K562 (cell line): ENCODE measurements around the gene SCYL1. TPM values are rescaled to one million over a fixed set of nuclear protein-coding genes. Genes with fewer than 3 reads are reported as not detected.

Source experiments
- CHD2 ChIP-seq: IDR thresholded peaks from 2 replicates; pipeline ENCODE4 v1.6.1; 2011; ENCODE audit warnings: low read depth, low read length
- FOXJ3 ChIP-seq: sonication (generic); formaldehyde crosslinking; IDR thresholded peaks from 2 replicates; pipeline ENCODE4 v1.4.0; 2020; ENCODE audit warnings: mild to moderate bottlenecking, missing genetic modification reagents
- MCM3 ChIP-seq: fragments of 450-650 bp; IDR thresholded peaks from 2 replicates; pipeline ENCODE4 v1.6.1; 2016
- MCM5 ChIP-seq: fragments of 450-650 bp; IDR thresholded peaks from 2 replicates; pipeline ENCODE4 v1.6.1; 2016; ENCODE audit warnings: low read depth
- NFIC ChIP-seq: fragments of 450-650 bp; IDR thresholded peaks from 2 replicates; pipeline ENCODE4 v1.6.1; 2017; ENCODE audit warnings: mild to moderate bottlenecking, inconsistent platforms
- SIN3B ChIP-seq: fragments of 450-650 bp; IDR thresholded peaks from 2 replicates; pipeline ENCODE4 v1.6.1; 2017; ENCODE audit warnings: low read depth, mild to moderate bottlenecking, moderate library complexity
- SP1 ChIP-seq: sonication (generic); formaldehyde crosslinking; IDR thresholded peaks from 2 replicates; pipeline ENCODE4 v1.8.1; 2022; ENCODE audit warnings: mild to moderate bottlenecking, missing genetic modification reagents
- TOE1 ChIP-seq, 2 experiments: fragments of 450-650 bp in 1 of 2; sonication (generic) in 1 of 2; formaldehyde crosslinking in 1 of 2; IDR thresholded peaks; 2 replicates each; pipeline versions ENCODE4 v1.7.1 to v1.8.0; 2016 to 2022; ENCODE audit warnings: borderline replicate concordance in 2 of 2, mild to moderate bottlenecking in 2 of 2, antibody characterized with exemption in 1 of 2, inconsistent platforms in 1 of 2, low read depth in 1 of 2, missing genetic modification reagents in 1 of 2, moderate library complexity in 1 of 2
- ZBTB17 ChIP-seq: fragments of 450-650 bp; formaldehyde crosslinking; IDR thresholded peaks from 2 replicates; pipeline ENCODE4 v1.4.0; 2020; ENCODE audit warnings: mild to moderate bottlenecking
- ZBTB8A ChIP-seq: fragments of 450-650 bp; IDR thresholded peaks from 2 replicates; pipeline ENCODE4 v1.6.1; 2018; ENCODE audit warnings: mild to moderate bottlenecking, moderate library complexity; ENCODE audit not compliant: partially characterized antibody
- ZNF12 ChIP-seq: sonication (generic); formaldehyde crosslinking; IDR thresholded peaks from 2 replicates; pipeline ENCODE4 v1.4.0; 2020; ENCODE audit warnings: mild to moderate bottlenecking, missing genetic modification reagents
- ZNF232 ChIP-seq: sonication (generic); formaldehyde crosslinking; IDR thresholded peaks from 2 replicates; pipeline ENCODE4 v1.8.0; 2022; ENCODE audit warnings: mild to moderate bottlenecking, missing genetic modification reagents
- ZNF696 ChIP-seq: fragments of 250-450 bp; sonication (Bioruptor Pico); conservative IDR thresholded peaks from 2 replicates; pipeline ENCODE4 v1.4.0; 2020; ENCODE audit warnings: mild to moderate bottlenecking, moderate library complexity
- polyA plus RNA-seq, 8 experiments: library from polyadenylated mRNA; depleted of rRNA in 4 of 8; stranded (reverse) in 5 of 8; unstranded in 3 of 8; fragments of >200 nt; fragmentation: Nextera tagmentation in 2 of 8; fragmentation: Illumina TruSeq in 1 of 8; extraction: Ambion mirVana in 2 of 8; extraction: Trizol in 1 of 8; gene quantifications; 2 replicates each; pipeline versions ENCODE4 v1.2.1 to v1.2.3, GENCODE V29; 2011 to 2014; ENCODE audit warnings: inconsistent platforms in 1 of 8, missing spikeins in 1 of 8
- total RNA-seq, 7 experiments: library from RNA; depleted of rRNA in 6 of 7; stranded (reverse); fragments of >200 nt in 6 of 7; fragmentation: Illumina TruSeq in 2 of 7; extraction: Trizol in 2 of 7; gene quantifications; 2 replicates each; pipeline versions ENCODE4 v1.2.1 to v1.2.3, GENCODE V29; 2011 to 2021; ENCODE audit warnings: low replicate concordance in 1 of 7
- TF ChIP-seq, protein P1 (sequence below), 3 experiments: fragments of 200-800 bp in 1 of 3; fragments of 250-450 bp in 1 of 3; fragments of 450-650 bp in 1 of 3; sonication (Bioruptor Pico) in 1 of 3; sonication (Bioruptor generic) in 1 of 3; formaldehyde crosslinking in 1 of 3; IDR thresholded peaks; 2 replicates each; pipeline versions ENCODE4 v1.6.1 to v1.8.0; 2016 to 2022; ENCODE audit warnings: mild to moderate bottlenecking in 2 of 3, missing genetic modification characterization in 2 of 3, missing compliant biosample characterization in 1 of 3, moderate library complexity in 1 of 3
- TF ChIP-seq, protein P2 (sequence below): fragments of 450-650 bp; IDR thresholded peaks from 2 replicates; pipeline ENCODE4 v1.6.1; 2016; ENCODE audit warnings: low read depth

The SCYL1 gene
- total and polyA plus RNA-seq, 9 of the 15 experiments (the other 6 are each of a cell fraction or from before 2014, with no cell fraction given) = 1.9 to 145 (median 57.6) TPM

DNA sequence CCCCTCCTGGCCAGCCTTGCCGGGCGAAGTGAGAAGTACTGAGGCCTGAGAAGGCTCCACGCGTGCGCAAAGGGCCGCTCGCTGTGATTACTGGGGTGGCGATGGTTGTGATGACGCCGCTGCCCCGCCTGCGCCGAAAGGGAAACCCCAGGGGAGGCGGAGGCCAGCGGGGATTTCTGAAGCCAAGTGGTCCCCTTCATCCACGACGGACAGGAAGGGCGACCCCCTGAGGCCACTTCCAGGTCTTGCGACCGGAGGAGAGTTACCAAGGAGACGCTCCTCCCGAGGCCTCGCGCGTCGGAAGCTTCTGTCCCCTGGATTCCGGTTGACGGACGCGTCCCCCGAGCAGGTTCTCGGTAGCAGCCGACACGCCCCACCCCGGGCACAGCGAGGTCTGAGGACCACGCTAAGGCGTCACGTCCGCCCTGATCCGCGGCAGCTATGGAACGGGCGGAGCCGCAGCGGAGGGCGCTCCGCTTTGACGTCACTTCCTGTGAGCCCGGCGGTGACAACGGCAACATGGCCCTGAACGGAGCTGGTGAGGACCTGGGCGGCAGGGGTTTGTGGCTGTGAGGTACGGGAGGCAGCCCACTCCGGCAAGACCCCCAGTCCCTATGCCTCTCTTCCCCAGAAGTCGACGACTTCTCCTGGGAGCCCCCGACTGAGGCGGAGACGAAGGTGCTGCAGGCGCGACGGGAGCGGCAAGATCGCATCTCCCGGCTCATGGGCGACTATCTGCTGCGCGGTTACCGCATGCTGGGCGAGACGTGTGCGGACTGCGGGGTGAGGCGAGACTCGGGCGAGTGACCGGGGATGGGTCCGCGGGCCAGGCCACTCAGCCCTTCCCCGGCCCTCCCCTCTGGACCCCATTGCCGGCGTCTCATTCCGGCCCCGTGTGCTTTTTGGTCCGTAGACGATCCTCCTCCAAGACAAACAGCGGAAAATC lies 45.4 kb downstream of the SCYL1 start, which contains the start of gene ZNRD2 (continued):
- peak; percentile 76 for TF ChIP-seq ZNF12 (CRISPR knock-in tag)
- peak; percentile 100 for TF ChIP-seq SP1 (CRISPR knock-in tag)
- peak; percentile 19; the same call in 1 of the 2 replicates for TF ChIP-seq NFIC
- TF ChIP-seq ZNF696 (CRISPR knock-in tag) = no peak
- no peak for TF ChIP-seq FOXJ3 (CRISPR knock-in tag)
- peak; percentile 57; the same call in 1 of the 2 replicates for TF ChIP-seq TOE1 (IDR thresholded peaks at IDR 0.05; ENCODE audit: borderline replicate concordance)
- 0 out of 2 replicates have a peak, but pooled peaks have one; percentile 65 for TF ChIP-seq TOE1 (CRISPR knock-in tag; IDR thresholded peaks at IDR 0.05; ENCODE audit: borderline replicate concordance, low read depth)
- TF ChIP-seq ZNF232 (CRISPR knock-in tag) = no peak; the same call in 1 of the 2 replicates
- no peak for TF ChIP-seq MCM5
- TF ChIP-seq, protein P1, sequence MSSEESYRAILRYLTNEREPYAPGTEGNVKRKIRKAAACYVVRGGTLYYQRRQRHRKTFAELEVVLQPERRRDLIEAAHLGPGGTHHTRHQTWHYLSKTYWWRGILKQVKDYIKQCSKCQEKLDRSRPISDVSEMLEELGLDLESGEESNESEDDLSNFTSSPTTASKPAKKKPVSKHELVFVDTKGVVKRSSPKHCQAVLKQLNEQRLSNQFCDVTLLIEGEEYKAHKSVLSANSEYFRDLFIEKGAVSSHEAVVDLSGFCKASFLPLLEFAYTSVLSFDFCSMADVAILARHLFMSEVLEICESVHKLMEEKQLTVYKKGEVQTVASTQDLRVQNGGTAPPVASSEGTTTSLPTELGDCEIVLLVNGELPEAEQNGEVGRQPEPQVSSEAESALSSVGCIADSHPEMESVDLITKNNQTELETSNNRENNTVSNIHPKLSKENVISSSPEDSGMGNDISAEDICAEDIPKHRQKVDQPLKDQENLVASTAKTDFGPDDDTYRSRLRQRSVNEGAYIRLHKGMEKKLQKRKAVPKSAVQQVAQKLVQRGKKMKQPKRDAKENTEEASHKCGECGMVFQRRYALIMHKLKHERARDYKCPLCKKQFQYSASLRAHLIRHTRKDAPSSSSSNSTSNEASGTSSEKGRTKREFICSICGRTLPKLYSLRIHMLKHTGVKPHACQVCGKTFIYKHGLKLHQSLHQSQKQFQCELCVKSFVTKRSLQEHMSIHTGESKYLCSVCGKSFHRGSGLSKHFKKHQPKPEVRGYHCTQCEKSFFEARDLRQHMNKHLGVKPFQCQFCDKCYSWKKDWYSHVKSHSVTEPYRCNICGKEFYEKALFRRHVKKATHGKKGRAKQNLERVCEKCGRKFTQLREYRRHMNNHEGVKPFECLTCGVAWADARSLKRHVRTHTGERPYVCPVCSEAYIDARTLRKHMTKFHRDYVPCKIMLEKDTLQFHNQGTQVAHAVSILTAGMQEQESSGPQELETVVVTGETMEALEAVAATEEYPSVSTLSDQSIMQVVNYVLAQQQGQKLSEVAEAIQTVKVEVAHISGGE (CRISPR knock-in tag; IDR thresholded peaks at IDR 0.05) = peak; percentile 84 to 97 (median 95)
- TF ChIP-seq CHD2 = no peak
- TF ChIP-seq MCM3 = no peak
- TF ChIP-seq ZBTB17 (CRISPR knock-in tag) = peak; percentile 87
- peak; percentile 99 for TF ChIP-seq SIN3B
- TF ChIP-seq ZBTB8A = no peak
- TF ChIP-seq, protein P2, sequence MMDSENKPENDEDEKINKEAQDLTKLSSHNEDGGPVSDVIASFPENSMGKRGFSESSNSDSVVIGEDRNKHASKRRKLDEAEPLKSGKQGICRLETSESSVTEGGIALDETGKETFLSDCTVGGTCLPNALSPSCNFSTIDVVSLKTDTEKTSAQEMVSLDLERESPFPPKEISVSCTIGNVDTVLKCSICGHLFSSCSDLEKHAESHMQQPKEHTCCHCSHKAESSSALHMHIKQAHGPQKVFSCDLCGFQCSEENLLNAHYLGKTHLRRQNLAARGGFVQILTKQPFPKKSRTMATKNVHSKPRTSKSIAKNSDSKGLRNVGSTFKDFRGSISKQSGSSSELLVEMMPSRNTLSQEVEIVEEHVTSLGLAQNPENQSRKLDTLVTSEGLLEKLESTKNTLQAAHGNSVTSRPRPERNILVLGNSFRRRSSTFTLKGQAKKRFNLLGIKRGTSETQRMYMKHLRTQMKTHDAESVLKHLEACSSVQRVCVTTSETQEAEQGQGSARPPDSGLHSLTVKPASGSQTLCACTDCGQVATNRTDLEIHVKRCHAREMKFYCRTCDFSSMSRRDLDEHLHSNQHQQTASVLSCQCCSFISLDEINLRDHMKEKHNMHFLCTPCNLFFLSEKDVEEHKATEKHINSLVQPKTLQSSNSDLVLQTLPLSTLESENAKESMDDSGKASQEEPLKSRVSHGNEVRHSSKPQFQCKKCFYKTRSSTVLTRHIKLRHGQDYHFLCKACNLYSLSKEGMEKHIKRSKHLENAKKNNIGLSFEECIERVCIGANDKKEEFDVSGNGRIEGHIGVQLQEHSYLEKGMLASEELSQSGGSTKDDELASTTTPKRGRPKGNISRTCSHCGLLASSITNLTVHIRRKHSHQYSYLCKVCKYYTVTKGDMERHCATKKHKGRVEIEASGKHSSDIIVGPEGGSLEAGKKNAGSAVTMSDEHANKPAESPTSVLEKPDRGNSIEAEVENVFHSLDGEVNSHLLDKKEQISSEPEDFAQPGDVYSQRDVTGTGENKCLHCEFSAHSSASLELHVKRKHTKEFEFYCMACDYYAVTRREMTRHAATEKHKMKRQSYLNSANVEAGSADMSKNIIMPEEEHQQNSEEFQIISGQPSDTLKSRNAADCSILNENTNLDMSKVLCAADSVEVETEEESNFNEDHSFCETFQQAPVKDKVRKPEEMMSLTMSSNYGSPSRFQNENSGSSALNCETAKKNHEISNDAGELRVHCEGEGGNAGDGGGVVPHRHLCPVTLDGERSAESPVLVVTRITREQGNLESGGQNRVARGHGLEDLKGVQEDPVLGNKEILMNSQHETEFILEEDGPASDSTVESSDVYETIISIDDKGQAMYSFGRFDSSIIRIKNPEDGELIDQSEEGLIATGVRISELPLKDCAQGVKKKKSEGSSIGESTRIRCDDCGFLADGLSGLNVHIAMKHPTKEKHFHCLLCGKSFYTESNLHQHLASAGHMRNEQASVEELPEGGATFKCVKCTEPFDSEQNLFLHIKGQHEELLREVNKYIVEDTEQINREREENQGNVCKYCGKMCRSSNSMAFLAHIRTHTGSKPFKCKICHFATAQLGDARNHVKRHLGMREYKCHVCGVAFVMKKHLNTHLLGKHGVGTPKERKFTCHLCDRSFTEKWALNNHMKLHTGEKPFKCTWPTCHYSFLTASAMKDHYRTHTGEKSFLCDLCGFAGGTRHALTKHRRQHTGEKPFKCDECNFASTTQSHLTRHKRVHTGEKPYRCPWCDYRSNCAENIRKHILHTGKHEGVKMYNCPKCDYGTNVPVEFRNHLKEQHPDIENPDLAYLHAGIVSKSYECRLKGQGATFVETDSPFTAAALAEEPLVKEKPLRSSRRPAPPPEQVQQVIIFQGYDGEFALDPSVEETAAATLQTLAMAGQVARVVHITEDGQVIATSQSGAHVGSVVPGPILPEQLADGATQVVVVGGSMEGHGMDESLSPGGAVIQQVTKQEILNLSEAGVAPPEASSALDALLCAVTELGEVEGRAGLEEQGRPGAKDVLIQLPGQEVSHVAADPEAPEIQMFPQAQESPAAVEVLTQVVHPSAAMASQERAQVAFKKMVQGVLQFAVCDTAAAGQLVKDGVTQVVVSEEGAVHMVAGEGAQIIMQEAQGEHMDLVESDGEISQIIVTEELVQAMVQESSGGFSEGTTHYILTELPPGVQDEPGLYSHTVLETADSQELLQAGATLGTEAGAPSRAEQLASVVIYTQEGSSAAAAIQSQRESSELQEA = no peak
